A204.1 (cell line): Measurements from ENCODE around the gene SCIN.
"Not testable (repeated sequence)": the region's sequence is repeated elsewhere in the genome, so short reads cannot be mapped to it uniquely, and the experiment has no call there.

Experiments used
- FAIRE-seq: peaks from 2 replicates; lab custom pipeline; 2012; peaks lifted over from hg19 to GRCh38; lab: Jason Lieb, UNC

Gene SCIN

DNA sequence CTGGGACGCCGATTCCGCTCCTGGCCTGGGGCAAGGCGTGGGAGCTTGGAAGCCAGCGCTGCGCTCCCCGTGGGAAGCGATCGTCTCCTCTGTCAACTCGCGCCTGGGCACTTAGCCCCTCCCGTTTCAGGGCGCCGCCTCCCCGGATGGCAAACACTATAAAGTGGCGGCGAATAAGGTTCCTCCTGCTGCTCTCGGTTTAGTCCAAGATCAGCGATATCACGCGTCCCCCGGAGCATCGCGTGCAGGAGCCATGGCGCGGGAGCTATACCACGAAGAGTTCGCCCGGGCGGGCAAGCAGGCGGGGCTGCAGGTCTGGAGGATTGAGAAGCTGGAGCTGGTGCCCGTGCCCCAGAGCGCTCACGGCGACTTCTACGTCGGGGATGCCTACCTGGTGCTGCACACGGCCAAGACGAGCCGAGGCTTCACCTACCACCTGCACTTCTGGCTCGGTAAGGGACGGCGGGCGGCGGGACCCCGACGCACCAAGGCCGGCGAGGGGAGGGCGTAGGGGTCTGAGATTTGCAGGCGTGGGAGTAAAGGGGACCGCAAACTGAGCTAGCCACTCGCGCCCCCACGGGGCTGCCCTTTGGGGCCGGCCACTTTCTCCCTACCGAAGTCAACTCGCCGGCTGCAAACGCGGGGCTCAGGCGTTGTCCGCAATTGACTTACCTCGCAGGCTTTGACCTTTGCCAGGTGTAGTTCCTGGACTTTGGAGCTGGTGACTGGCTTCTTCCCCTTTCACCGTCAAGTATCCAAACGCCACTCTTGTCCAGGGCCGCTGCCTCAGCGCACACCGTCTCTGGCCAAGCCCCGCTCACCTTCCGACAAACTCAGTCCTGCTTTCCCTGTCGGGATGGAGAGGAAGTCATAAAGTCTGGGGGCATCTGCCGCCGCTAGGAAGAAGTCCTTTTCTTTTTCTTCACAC, at the start of gene SCIN:
TSS of gene SCIN (plus strand) at position 187 of the 928 bp plus-strand sequence. CDS start at position 254, 67 bp downstream.
- no peak for FAIRE-seq

GRCh38 chr7:12524794-12525386, 45.6 kb upstream of the SCIN start:
- peak; percentile 99 for FAIRE-seq

DNA sequence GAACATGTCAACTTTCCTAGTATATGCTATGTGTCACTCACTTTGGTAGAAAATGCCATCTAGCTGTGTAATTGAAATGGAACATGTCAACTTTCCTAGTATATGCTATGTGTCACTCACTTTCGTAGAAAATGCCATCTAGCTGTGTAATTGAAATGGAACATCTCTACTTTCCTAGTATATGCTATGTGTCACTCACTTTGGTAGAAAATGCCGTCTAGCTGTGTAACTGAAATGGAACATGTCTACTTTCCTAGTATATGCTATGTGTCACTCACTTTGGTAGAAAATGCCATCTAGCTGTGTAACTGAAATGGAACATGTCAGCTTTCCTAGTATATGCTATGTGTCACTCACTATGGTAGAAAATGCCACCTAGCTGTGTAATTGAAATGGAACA, 43.8 kb upstream of the SCIN start:
- not testable (repeated sequence) for FAIRE-seq

- FAIRE-seq, result not testable (repeated sequence)
Measured at GRCh38 chr7:12527670-12528069, 42.9 kb upstream of the SCIN start.

GRCh38 chr7:12529971-12530710, 40.4 kb upstream of the SCIN start:
- FAIRE-seq, result no peak

DNA sequence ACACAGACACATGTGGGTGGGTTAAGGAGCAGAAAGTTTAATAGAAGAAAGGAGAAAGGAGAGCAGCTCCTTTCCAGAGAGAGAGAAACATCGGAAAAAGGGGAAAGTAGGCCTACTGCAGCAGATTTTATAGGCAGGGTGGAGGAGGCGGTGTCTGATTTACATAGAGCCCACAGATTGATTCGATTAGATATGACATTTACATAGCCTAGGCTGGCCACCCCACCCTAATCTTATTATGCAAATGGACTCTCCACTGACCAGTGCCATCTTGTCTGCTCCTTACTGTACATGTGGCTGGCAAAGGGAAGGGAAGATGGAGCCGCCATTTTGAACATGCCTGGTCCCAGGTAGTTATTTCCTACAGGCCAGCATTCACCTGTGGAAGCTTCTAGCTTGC, 38.7 kb upstream of the SCIN start:
- FAIRE-seq, result no peak

- no peak for FAIRE-seq
Measured at GRCh38 chr7:12534046-12534445, 36.5 kb upstream of the SCIN start.

DNA sequence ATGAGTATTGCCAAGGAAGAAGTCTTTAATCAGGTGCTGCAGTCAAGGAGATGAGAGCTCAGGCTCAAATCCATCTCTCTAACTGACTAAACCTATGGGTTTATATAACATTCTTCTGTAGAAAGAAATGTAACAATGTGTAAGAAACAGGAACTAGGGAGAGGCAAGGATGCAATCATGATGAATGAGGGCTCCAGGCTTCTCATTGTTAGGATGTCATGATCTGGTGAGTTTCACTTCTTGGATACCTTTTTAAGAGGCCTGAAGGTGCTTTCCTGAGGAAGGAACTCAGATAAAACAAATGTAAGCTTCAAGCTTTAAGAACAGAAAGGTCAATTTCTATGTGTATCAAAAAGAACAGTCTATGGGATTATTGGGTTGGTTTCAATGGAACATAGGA, 30.8 kb upstream of the SCIN start:
- FAIRE-seq, result no peak

GRCh38 chr7:12540850-12541249, 29.7 kb upstream of the SCIN start:
- no peak for FAIRE-seq

GRCh38 chr7:12543586-12543985, 26.9 kb upstream of the SCIN start:
- FAIRE-seq, result no peak

DNA sequence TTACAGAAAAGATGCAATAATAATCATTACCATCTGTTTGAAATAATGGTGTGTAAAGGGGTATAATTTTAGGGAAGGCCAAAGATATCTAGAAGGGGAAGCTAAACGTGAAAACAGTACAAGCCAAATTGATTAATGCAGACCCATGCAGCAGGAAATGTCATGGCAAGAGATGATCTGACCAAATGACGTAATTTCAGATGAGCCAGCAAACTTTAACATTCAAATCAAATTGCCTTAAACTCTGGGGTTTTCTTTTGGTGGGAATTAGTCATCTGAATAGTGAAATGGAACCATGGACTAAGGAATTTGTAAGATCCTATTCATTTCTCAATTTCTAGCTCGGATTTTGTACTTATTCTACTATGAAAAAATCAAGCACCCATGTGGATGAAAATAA, 21.4 kb upstream of the SCIN start:
- FAIRE-seq, result no peak

GRCh38 chr7:12550956-12551355, 19.6 kb upstream of the SCIN start:
- FAIRE-seq, result no peak

DNA sequence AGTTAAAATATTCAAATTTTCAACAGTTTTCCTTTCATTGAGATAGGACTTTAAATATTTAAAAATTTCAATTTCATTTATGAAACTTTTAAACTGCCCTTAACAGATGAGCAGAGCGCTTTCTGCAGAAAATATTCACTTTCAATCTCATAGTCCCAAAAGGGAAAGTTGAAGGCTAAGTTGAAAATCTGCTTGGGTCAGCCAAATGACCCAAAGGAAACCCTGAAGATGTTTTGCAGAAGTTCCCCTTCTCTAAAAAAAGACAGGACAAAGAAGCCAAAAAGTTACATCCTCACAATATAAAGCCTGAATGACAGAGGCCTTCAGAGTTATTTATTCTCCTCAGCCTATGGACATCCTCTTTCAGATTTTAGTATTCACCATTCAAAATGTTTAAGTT, 17.6 kb upstream of the SCIN start:
- FAIRE-seq, result no peak

DNA sequence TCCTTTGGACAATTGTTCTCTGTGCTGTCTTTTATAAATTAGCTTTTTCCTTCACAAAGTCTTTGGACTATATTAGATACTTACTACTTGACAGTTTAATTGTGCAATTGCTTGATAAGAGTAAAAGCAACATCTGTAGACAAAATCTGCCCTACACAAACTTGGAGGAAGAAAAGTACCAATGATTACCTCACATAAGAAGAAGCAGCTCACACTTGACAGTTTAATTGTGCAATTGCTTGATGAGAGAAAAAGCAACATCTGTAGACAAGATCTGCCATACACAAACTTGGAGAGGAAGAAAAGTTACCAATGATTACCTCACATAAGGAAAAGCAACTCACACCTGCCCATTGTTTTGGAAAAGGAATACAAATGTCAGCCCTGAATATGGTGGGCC, 17.1 kb upstream of the SCIN start:
- FAIRE-seq, result no peak

GRCh38 chr7:12554351-12554750, 16.2 kb upstream of the SCIN start:
- no peak for FAIRE-seq

GRCh38 chr7:12554872-12555271, 15.6 kb upstream of the SCIN start:
- FAIRE-seq, result no peak

DNA sequence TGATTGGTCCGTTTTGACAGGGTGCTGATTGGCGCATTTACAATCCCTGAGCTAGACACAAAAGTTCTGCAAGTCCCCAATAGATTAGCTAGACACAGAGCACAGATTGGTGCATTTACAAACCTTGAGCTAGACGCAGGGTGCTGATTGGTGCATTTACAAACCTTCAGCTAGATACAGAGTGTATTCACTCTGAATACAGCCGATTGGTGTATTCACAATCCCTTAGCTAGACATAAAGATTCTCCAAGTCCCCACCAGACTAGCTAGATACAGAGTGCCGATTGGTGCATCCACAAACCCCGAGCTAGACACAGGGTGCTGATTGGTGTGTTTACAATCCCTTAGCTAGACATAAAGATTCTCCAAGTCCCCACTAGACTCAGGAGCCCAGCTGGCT, 14.8 kb upstream of the SCIN start:
- FAIRE-seq, result not testable (repeated sequence)

DNA sequence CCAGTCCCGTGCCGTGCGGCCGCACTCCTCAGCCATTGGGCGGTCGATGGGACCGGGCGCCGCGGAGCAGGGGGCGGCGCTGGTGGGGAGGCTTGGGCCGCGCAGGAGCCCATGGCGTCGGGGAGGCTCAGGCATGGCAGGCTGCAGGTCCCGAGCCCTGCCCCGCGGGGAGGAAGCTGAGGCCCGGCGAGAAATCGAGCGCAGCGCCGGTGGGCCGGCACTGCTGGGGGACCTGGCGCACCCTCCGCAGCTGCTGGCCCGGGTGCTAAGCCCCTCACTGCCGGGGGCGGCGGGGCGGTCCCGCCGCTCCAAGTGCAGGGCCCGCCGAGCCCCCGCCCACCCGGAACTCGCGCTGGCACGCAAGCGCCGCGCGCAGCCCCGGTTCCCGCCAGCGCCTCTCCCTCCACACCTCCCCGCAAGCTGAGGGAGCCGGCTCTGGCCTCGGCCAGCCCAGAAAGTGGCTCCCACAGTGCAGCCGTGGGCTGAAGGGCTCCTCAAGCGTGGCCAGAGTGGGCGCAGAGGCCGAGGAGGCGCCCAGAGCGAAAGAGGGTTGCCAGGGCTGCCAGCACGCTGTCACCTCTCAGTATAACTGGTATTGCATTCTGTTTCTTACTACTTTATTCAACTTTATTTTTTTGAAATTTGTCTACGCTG, 14.3 kb upstream of the SCIN start:
- not testable (repeated sequence) for FAIRE-seq

DNA sequence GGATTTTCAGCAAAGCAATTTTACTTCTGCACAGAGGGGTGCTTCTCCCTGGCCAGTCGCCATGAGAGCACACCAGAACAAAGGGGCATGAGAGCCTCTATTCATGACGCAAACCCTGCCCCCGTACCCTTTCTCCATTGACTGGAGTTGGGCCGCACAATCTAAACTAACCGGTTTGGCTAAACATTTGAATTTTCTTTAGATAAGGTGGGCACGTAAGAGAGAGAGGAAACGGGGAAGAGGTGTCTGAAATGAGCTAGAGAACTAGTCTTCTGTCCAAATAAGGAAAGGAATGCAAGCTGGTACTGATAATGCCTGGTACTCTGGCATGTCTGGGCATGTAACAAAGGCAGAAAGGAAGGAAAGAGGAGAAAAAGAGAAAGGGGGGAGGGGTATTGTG, 13.2 kb upstream of the SCIN start:
- no peak for FAIRE-seq

GRCh38 chr7:12564996-12565764, 5.3 kb upstream of the SCIN start:
- FAIRE-seq, result no peak

DNA sequence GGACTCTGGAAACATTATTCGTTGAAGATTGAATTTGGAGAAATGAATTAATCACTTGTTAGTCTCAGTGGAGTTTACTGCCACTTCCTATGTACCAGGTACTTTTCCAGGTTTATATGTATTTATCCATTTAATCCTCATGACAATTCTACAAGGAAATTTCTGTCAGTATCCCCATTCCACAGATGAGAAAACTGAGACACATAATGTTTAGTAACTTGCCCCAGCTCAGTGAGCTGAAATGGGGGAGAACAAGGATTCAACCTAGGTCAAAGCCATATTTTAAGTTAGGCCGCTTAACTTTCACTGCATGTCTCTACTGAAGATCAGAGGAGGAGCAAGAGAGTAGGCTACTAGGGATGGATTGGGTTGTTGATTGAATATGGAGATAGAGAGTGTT, 4.6 kb upstream of the SCIN start:
- FAIRE-seq, result no peak

GRCh38 chr7:12567015-12567414, 3.5 kb upstream of the SCIN start:
- no peak for FAIRE-seq
